Hematopoietic multipotent progenitor cell (in vitro differentiated cells): Measurements from ENCODE around the gene KIF3C. TPM values are rescaled to one million over a fixed set of nuclear protein-coding genes. Genes with fewer than 3 reads are reported as not detected.

Source experiments
- DNase-seq, 3 donors: peaks; one replicate each; pipeline ENCODE4 v3.0.0-alpha.2; 2011 to 2015; ENCODE audit warnings: low read depth in 2 of 3, low spot score in 2 of 3
- small RNA-seq: library from RNA; depleted of rRNA; stranded (forward); fragments of <200 nt; gene quantifications from one replicate; pipeline ENCODE3, GENCODE V24; 2012
- total RNA-seq: library from RNA; depleted of rRNA; stranded (reverse); fragments of >200 nt; gene quantifications from one replicate; pipeline ENCODE4 v1.2.3, GENCODE V29; 2012

The KIF3C gene
- total RNA-seq, 1 donor, result 8.1 TPM

DNA sequence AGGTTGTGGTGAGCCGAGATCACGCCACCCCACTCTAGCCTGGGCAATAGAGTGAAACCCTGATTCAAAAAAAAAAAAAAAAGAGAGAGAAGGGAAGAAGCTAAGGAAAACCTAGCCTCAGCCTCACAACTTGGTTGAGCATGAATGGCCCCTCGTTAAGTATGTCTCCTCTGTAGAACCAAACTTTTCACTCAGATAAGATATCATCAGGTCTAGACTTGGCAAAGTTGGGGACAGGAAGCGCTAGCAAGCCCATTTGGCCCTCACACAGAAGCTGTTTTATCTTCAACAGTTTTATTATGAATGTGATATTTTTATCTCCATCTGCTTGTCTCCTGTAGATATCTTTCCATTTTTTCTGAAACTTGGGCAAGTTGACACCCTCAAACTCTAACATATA, 100.5 kb downstream of the KIF3C start:
- peak in 1 of 3 donors; percentile 5 for DNase-seq

DNA sequence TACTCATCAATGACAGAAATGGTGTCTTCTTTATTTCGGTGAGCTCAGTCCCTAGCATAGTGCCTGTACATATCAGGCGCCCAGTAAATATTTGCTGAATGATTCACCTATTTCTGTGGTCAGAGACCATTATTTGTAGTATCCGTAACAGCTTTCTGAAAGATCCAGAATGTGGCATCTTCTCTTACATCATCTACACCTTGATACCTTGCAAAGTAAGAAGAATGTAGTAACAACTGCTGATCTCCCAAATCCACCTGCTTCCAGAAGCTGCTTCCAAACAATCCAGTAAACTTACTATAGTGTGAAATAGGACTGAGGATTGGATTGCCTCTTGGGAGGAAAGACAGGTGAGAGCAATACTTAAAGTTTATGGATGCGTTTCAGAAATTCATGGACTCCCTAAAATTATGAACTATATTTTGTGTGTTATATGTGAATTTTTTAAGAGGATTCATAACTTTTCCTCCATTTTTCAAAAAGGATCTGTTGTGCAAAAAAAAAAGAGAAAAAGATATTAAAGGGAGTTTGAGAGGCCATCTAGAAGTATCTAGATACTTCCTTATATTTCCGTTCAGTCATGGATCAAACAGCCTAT, 103.1 kb downstream of the KIF3C start:
- DNase-seq, result peak in 1 of 3 donors; percentile 3

DNA sequence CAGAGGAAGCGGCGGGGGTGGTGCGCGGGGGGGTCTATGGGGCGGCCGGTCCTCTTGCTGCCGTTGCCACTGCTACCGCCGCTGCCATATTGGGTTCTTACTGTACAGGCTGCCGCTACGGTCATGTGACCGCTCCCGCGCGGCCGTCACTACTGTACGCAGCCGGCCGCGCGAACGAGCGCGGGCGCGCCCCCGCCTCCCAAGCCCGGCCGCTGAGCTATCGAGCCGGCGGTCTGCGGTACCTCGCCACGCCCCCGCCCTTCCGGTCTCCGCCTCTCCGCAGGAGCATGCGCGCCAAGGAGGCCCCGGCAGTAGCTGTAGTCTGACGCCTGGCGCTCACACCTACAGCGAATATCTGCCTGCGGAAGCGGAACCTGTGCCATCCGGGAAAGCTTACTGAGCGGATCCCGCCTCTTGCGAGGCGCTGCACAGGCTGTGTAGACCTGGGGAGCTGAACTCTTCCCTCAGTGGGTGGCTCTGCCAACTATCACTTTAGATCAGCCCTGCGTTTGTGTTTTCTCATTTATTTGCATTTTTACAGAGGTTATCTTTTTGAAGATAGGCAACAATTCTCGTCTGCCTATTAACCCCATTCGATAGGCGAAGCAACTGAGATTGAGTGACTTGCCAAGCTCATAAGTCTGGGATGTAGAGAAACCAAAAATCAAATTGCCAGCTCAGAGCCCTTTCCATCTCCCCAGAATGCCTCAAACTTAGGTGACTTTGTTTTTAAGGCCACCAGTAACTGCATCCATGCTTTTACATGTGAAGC, 103.8 kb downstream of the KIF3C start, which contains the start of gene ASXL2:
ASXL2 (minus strand) TSS at position 127 of the 772 bp plus-strand sequence. CDS start 265 bp downstream, outside the sequence.
- peak; percentile 97 to 98 (median 97) for DNase-seq

DNA sequence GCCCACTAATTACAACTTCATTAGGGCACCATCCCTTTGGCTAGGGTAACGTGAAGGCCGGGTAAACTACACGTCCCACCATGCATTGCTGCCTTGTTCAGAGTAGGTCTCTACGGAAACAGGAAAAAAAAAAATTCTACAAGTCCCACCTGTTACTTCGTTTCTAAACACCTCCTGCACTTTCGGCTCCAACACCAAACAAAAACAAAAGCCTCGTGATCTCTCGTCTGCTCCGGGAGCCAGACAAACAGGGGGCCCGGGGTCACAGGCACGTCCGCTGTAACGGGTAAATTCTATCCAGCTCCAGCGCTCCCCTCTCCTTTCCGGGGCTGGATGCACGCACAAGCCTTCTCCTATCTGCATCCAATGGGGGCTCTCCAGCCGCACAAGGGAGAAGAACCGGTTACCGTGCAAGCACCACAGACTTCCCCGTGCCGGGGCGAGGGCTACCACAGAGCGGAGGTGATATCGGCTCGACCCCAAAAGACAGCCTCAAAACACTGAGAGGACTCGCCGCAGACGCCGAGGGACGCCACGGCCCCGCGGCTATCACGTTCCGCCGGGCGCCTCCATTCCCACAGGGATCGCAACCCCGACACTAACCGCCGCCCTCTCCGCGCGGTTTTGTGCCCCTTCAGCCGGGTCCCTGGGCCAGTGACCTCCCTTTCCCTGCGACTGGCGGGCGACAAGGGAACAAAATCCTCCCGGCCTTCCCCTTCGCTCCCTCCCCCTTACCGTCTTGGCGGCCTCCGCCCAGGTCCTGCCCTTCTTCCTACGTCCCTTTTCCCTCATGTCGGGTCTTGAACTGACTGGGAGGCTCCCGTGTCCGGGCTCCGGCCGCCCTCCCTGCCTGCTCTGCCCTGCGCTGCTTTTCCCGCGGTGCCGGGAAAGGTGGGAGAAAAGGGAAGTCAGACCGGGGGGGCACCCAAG, 104.6 kb downstream of the KIF3C start:
- peak; percentile 30 to 63 (median 53) for DNase-seq

Small RNA genes lying within 50 kb of the gene (small RNA-seq; reads per million reads assigned to genes)
- not detected for gene NDUFB4P4
- not detected for gene UQCRHP2

Other genes with a start within 250 kb of the KIF3C start
- gene ASXL2, start 104.0 kb downstream of the KIF3C start, total RNA-seq, result 8.1 TPM
- 29.1 TPM for gene RAB10, start 51.6 kb upstream of the KIF3C start, total RNA-seq
- 0.54 TPM for gene GAREM2, start 190.6 kb upstream of the KIF3C start, total RNA-seq